ENCODE data around the gene EPAS1. TPM values are rescaled to one million over a fixed set of nuclear protein-coding genes. Genes with fewer than 3 reads are reported as not detected.

Gene EPAS1
- total and polyA plus RNA-seq, 2 of the 13 experiments (the other 11 are each of a cell fraction or from before 2014, with no cell fraction given): 47.1 to 182 TPM

DNA sequence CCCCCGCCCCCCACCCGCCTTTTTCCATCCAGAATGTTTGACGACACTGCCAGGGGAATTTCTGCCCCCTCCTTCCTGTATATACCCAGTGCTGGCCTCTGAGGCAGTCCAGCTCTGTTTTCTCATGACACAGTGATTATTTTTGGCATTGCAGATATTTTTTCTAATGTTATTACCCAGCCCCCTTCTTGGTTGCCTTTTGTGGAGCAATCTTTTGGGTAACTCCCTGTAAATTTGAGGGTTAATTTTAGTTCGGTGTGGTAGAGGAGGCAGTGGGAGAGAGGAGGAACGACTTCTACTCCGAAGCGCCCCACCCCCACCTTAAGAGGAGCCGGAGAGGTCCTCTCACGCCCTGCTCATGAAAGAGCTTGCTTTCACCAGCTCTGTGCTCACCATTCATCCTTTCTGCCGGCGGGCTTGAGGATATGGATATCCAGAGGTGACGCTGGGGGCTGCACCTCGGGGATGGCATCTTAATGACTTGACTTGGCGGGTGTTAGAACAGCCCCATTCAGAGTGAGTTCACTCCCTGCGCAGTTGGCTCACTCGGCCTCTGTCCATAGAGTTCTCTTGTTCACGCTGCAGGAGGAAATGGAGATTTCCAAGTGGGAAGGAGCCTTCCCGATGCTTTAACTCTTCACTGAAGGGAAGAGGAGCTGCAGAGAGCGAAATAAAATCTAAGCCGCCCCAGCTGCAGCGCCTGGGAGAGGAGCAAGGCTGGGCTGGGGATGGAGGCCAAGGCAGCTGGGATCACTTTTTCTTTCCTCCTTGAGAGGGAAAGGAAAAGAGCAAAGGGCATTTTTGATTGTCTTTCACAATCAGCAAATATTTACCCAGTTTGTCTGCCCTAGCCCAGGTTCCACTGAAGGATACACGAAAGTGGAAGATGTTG, 38.4 kb downstream of the EPAS1 start (continued):
- TF ChIP-seq SIX1 (CRISPR knock-in tag; IDR thresholded peaks at IDR 0.05; ENCODE audit: borderline replicate concordance) (no peak), ZNF564 (CRISPR knock-in tag; IDR thresholded peaks at IDR 0.05) (no peak), ZBTB39 (CRISPR knock-in tag; IDR thresholded peaks at IDR 0.05) (no peak), IKZF5 (CRISPR knock-in tag; IDR thresholded peaks at IDR 0.05) (no peak), FOXA1 (IDR thresholded peaks at IDR 0.05) (no peak), FOXA1 (CRISPR knock-in tag; IDR thresholded peaks at IDR 0.05) (0 out of 2 replicates have a peak, but pooled peaks have one; percentile 48), FOXA3 (CRISPR knock-in tag; IDR thresholded peaks at IDR 0.05) (peak; percentile 82), CEBPB (IDR thresholded peaks at IDR 0.05; ENCODE audit: borderline replicate concordance, low read depth, low read length) (peak; percentile 18; the same call in 1 of the 2 replicates), YEATS2 (CRISPR knock-in tag; IDR thresholded peaks at IDR 0.05; ENCODE audit: borderline replicate concordance) (0 out of 2 replicates have a peak, but pooled peaks have one; percentile 28), SAP130 (CRISPR knock-in tag; IDR thresholded peaks at IDR 0.05; ENCODE audit: low read depth) (no peak), SMYD3 (CRISPR knock-in tag; IDR thresholded peaks at IDR 0.05) (no peak), TSC22D2 (CRISPR knock-in tag; IDR thresholded peaks at IDR 0.05; ENCODE audit: borderline replicate concordance) (no peak), NFIB (CRISPR knock-in tag; IDR thresholded peaks at IDR 0.05; ENCODE audit: borderline replicate concordance) (no peak), SOX5 (CRISPR knock-in tag; IDR thresholded peaks at IDR 0.05; ENCODE audit: borderline replicate concordance) (peak; percentile 44; the same call in 1 of the 2 replicates), JDP2 (CRISPR knock-in tag; IDR thresholded peaks at IDR 0.05; ENCODE audit: borderline replicate concordance) (no peak), ZNF225 (CRISPR knock-in tag; IDR thresholded peaks at IDR 0.05) (no peak), SRSF9 (IDR thresholded peaks at IDR 0.05; ENCODE audit: borderline replicate concordance, insufficient read depth, low read depth, low read length, poor library complexity, severe bottlenecking) (no peak), BCL6 (CRISPR knock-in tag; IDR thresholded peaks at IDR 0.05) (peak; percentile 69), ZNF83 (CRISPR knock-in tag; IDR thresholded peaks at IDR 0.05; ENCODE audit: borderline replicate concordance) (no peak), ELF1 (CRISPR knock-in tag; IDR thresholded peaks at IDR 0.05) (no peak), PHF20 (CRISPR knock-in tag; IDR thresholded peaks at IDR 0.05) (no peak), RBM22 (optimal IDR thresholded peaks at IDR 0.05; ENCODE audit: low read length) (peak; percentile 12), DZIP1 (CRISPR knock-in tag; IDR thresholded peaks at IDR 0.05) (no peak), ZNF230 (CRISPR knock-in tag; IDR thresholded peaks at IDR 0.05) (no peak), LCORL (IDR thresholded peaks at IDR 0.05) (no peak), LCORL (CRISPR knock-in tag; IDR thresholded peaks at IDR 0.05) (0 out of 2 replicates have a peak, but pooled peaks have one; percentile 27)
